ENCODE data around the gene ABHD4.
"Not testable (repeated sequence)": the region's sequence is repeated elsewhere in the genome, so short reads cannot be mapped to it uniquely, and the experiment has no call there.

Gene ABHD4

GRCh38 chr14:22630066-22630465 is 32.0 kb downstream of the ABHD4 start:
- DNase-seq = no peak

DNA sequence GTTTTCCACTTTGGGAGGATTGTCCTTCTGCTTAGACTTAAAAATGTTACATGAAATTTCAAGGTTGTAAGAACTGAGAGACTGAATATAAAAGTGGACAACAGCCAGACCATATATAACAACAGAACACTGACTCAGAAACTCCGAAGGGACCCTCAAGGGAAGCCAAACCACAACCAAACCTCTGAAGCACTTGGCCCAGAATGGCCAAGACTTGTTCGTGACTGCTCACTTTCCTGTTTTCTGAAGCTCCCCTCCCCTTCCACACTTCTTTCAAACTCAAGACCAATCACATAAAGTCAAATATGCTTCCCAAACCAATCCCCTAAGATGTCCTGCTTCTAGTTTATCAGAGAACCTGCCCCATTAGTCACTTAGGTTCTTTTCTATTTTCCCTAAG is 32.4 kb downstream of the ABHD4 start:
- no peak for DNase-seq

DNA sequence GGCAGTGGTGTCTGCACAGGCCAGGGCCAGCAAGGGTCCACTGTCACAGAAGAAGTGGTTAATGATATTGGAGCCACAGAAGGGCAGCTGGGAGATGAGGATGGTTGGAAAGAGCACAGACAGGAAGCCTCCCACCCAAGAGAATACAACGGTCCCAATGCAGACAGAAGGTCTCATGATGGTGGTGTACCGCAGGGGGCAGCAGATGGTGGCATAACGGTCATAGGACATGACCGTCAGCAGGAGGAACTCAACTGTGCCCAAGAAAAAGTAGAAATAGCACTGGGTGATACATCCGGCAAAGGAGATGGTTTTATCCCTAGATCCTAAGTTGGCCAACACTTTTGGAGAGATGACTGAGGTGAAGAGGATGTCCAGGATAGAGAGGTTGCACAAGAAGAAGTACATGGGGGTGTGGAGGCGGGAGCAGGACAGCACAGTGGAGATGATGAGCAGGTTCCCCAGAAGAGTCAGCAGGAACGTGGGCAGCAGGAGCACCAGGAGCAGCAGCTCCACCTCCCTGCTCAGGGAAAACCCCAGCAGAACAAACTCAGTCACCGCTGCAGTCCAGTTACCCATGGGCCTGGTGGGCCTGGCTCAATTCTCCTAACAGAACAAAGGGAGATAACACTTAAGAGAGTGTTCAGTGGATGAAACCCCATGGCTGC is 36.3 kb downstream of the ABHD4 start:
- no peak for DNase-seq

GRCh38 chr14:22635980-22636379 is 37.9 kb downstream of the ABHD4 start:
- DNase-seq = not testable (repeated sequence)

DNA sequence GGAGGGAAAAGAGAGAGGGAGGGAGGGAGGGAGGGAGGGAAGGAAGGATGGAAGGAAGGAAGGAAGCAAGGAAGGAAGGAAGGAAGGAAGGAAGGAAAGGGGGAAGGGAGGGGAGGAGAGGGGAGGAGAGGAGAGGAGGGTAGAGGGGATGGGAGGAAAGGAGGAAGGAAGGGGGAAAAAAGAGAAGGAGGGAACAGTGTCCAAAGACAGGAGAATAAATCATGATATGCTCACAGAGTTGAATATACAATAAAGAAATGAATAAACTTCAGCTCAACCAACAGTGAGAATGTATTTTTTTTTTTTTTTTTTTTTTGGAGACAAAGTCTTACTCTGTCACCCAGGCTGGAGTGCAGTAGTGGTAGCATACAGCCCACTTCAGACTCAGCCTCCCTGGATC is 42.1 kb downstream of the ABHD4 start:
- no peak for DNase-seq

- no peak for DNase-seq
Observed at GRCh38 chr14:22641846-22642245, 43.7 kb downstream of the ABHD4 start.

- DNase-seq = no peak
Observed at GRCh38 chr14:22644305-22644635, 46.2 kb downstream of the ABHD4 start, which contains the start of gene OR6J1. Gene OR6J1 (minus strand): TSS chr14:22644352. CDS start chr14:22634811, 9,541 bp downstream.

GRCh38 chr14:22646570-22647254 is 48.6 kb downstream of the ABHD4 start:
- DNase-seq = no peak

- no peak for DNase-seq
Observed at GRCh38 chr14:22648506-22648905, 50.4 kb downstream of the ABHD4 start.

- no peak for DNase-seq
Observed at GRCh38 chr14:22650046-22650739, 52.1 kb downstream of the ABHD4 start.

GRCh38 chr14:22650960-22651521 is 52.9 kb downstream of the ABHD4 start:
- no peak for DNase-seq

DNA sequence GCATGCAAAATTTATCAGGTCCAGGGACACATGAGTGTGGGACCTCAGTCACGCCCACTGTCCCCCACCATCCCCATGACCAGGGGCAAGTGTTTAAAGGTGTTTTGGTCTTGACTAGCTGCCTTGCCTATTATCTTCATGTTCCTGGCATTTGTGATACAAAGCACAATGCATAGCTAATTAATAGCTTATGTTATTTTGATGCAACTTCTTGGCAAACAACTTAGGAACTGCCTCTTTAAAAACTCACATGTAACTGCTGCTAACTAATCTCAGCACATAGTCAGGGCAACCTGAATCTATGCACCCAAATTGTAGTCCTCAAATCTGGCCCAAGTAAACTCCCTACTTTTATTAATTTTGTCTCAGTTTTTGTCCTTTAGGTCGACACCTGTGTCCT is 53.5 kb downstream of the ABHD4 start:
- DNase-seq = no peak

DNA sequence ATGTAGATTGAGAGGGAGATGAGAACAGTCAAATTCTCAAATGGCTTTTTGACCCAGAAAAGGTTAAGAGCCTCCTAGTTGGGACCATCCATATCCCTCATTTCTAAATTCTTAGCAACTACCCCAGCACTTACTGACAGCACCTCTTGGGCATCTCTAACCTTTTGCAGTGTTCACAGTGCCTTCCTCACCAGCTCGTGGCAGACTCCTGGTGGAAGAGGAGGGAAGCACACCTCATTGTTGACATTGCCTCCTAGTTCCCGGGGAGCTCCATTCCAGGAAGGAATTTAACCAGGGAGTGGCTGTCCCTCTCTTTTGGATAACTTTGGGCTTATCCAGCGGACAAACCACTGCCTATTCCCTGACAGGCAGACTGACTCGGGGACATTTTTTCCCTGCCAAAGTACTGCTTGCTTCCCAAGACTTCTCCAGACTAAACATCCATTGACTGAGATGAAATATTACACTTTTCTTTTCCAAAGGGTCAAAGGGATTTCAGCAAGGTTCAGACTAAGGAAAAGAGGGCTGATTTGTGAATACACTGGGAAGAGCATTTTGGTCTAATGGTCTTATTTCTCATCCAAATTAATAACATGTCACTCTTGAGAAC is 55.0 kb downstream of the ABHD4 start:
- DNase-seq = peak; percentile 16

DNA sequence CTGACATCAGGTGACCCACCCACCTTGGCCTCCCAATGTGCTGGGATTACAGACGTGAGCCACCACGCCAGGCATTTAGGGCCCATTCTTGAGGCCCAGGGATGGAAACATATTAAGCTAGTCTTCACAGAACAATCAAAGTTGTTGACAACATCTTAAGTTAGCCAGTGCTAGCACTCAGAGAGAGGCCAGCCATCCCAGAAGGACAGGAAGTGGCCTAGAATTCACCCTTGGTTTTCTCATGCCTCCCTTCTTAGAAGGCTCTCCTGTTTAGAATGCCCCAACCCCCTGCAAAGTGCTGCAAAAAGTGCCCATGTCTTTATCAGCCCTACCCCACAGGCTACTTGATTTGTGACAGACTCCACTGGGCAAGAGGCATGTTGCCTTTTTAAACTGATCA is 58.1 kb downstream of the ABHD4 start:
- no peak for DNase-seq

- DNase-seq = no peak
Observed at GRCh38 chr14:22656945-22657731, 59.0 kb downstream of the ABHD4 start.

- no peak for DNase-seq
Observed at GRCh38 chr14:22657861-22658260, 59.8 kb downstream of the ABHD4 start.

DNA sequence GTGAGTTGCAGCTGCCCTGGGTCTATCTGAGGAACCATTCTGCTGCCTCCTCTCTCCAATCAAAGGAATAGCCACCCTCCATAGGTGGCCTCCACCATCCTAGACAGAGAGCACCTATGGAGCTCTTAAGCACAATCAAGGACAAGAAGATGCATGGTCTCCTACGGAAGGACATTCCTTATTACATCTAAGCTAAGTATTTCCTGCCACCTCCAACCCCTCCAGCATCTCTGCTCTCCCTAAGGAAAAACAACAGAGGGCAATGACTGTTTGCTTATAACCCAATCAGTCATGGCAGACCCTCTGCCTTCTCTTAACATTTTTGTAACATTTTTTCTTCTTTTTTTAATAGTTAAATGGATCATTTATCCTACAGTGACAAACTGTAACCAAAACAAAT is 60.8 kb downstream of the ABHD4 start:
- no peak for DNase-seq

DNA sequence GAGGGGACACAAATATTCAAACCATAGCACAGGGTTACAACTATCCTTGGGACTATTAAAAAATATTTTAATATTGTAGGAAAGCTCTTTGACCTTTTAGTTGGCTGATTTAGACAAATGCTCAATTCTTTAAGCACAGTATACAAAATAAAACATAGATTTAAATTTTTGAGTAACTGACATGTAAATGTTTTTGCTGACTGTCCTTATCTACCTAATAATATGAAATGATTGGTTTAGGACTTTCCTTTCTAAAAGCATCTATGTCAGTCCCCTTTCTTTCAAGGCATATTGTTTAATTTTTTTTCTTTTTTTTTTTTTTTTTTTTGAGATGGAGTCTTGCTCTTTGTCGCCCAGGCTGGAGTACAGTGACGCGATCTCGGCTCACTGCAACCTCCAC is 62.6 kb downstream of the ABHD4 start:
- no peak for DNase-seq
